K562 (cell line): ENCODE data around the gene PPP6C. TPM values are rescaled to one million over a fixed set of nuclear protein-coding genes. Genes with fewer than 3 reads are reported as not detected.

Experiments
- CBFB ChIP-seq: sonication (generic); formaldehyde crosslinking; IDR thresholded peaks from 2 replicates; pipeline ENCODE4 v1.4.0; 2020; ENCODE audit warnings: mild to moderate bottlenecking, missing genetic modification reagents
- CBX3 ChIP-seq, 2 experiments: IDR thresholded peaks; 1 replicate in 1 of 2; 2 replicates in 1 of 2; pipeline ENCODE4 v1.6.1; 2012; ENCODE audit warnings: inconsistent platforms in 2 of 2, low read length in 2 of 2, borderline replicate concordance in 1 of 2, control low read depth in 1 of 2
- FOXA1 ChIP-seq: fragments of 450-650 bp; IDR thresholded peaks from 2 replicates; pipeline ENCODE4 v1.6.1; 2016; ENCODE audit warnings: mild to moderate bottlenecking, borderline replicate concordance
- HEY1 ChIP-seq: fragments of 250-450 bp; sonication (Bioruptor Pico); IDR thresholded peaks from 2 replicates; pipeline ENCODE4 v1.5.0; 2020; ENCODE audit warnings: mild to moderate bottlenecking, moderate library complexity, borderline replicate concordance
- KLF10 ChIP-seq: fragments of 250-450 bp; sonication (Bioruptor Pico); IDR thresholded peaks from 2 replicates; pipeline ENCODE4 v1.6.1; 2021; ENCODE audit warnings: matching md5 sums
- MAFG ChIP-seq: fragments of 450-650 bp; conservative IDR thresholded peaks from 2 replicates; pipeline ENCODE4 v1.6.1; 2016; ENCODE audit warnings: missing genetic modification characterization, missing compliant biosample characterization
- MYBL2 ChIP-seq, 2 experiments: fragments of 450-650 bp in 1 of 2; sonication (generic) in 1 of 2; formaldehyde crosslinking in 1 of 2; IDR thresholded peaks; 2 replicates each; pipeline versions ENCODE4 v1.6.1 to v1.8.1; 2017 to 2022; ENCODE audit warnings: borderline replicate concordance in 1 of 2, inconsistent platforms in 1 of 2, low read depth in 1 of 2, mild to moderate bottlenecking in 1 of 2, missing genetic modification reagents in 1 of 2, moderate library complexity in 1 of 2
- NONO ChIP-seq, 2 experiments: fragments of 200-400 bp in 1 of 2; fragments of 450-650 bp in 1 of 2; formaldehyde crosslinking in 1 of 2; IDR thresholded peaks; 2 replicates each; pipeline ENCODE4 v1.6.1; 2017; ENCODE audit warnings: low read depth in 2 of 2, mild to moderate bottlenecking in 2 of 2, moderate library complexity in 2 of 2, low read length in 1 of 2
- SMARCA4 ChIP-seq: fragments of 450-650 bp; IDR thresholded peaks from 2 replicates; pipeline ENCODE4 v1.6.1; 2016
- SOX6 ChIP-seq: fragments of 450-650 bp; IDR thresholded peaks from 2 replicates; pipeline ENCODE4 v1.6.1; 2014; ENCODE audit warnings: mild to moderate bottlenecking
- SP2 ChIP-seq: IDR thresholded peaks from 2 replicates; pipeline ENCODE4 v1.6.1; 2011; ENCODE audit warnings: mild to moderate bottlenecking, low read depth, low read length, moderate library complexity; ENCODE audit not compliant: poor library complexity, severe bottlenecking; ENCODE audit errors: extremely low read depth
- TAF15 ChIP-seq: fragments of 200-400 bp; formaldehyde crosslinking; IDR thresholded peaks from 2 replicates; pipeline ENCODE4 v1.6.1; 2017; ENCODE audit warnings: mild to moderate bottlenecking, low read depth, low read length, moderate library complexity
- ZNF431 ChIP-seq: sonication (generic); formaldehyde crosslinking; IDR thresholded peaks from 2 replicates; pipeline ENCODE4 v1.8.0; 2022; ENCODE audit warnings: mild to moderate bottlenecking, missing genetic modification reagents
- ZNF507 ChIP-seq: conservative IDR thresholded peaks from 2 replicates; pipeline ENCODE4 v1.6.1; 2017; ENCODE audit warnings: missing genetic modification characterization, missing compliant biosample characterization
- polyA plus RNA-seq, 8 experiments: library from polyadenylated mRNA; depleted of rRNA in 4 of 8; stranded (reverse) in 5 of 8; unstranded in 3 of 8; fragments of >200 nt; fragmentation: Nextera tagmentation in 2 of 8; fragmentation: Illumina TruSeq in 1 of 8; extraction: Ambion mirVana in 2 of 8; extraction: Trizol in 1 of 8; gene quantifications; 2 replicates each; pipeline versions ENCODE4 v1.2.1 to v1.2.3, GENCODE V29; 2011 to 2014; ENCODE audit warnings: inconsistent platforms in 1 of 8, missing spikeins in 1 of 8
- total RNA-seq, 7 experiments: library from RNA; depleted of rRNA in 6 of 7; stranded (reverse); fragments of >200 nt in 6 of 7; fragmentation: Illumina TruSeq in 2 of 7; extraction: Trizol in 2 of 7; gene quantifications; 2 replicates each; pipeline versions ENCODE4 v1.2.1 to v1.2.3, GENCODE V29; 2011 to 2021; ENCODE audit warnings: low replicate concordance in 1 of 7
- TF ChIP-seq, protein P1 (sequence below): sonication (generic); formaldehyde crosslinking; IDR thresholded peaks from 2 replicates; pipeline ENCODE4 v1.8.0; 2022; ENCODE audit warnings: mild to moderate bottlenecking, missing genetic modification reagents, borderline replicate concordance
- TF ChIP-seq, protein P2 (sequence below): IDR thresholded peaks from 2 replicates; pipeline ENCODE4 v1.6.1; 2012; ENCODE audit warnings: low read depth, low read length, improper control_type of control experiment, borderline replicate concordance
- TF ChIP-seq, protein P3 (sequence below): sonication (generic); formaldehyde crosslinking; IDR thresholded peaks from 2 replicates; pipeline ENCODE4 v1.5.0; 2020; ENCODE audit warnings: missing genetic modification reagents
- TF ChIP-seq, protein P4 (sequence below): sonication (generic); formaldehyde crosslinking; IDR thresholded peaks from 2 replicates; pipeline ENCODE4 v1.8.1; 2023; ENCODE audit warnings: mild to moderate bottlenecking, missing genetic modification reagents

PPP6C gene
- total and polyA plus RNA-seq, 9 of the 15 experiments (the other 6 are each of a cell fraction or from before 2014, with no cell fraction given), result 18.8 to 44.8 (median 38.3) TPM

DNA sequence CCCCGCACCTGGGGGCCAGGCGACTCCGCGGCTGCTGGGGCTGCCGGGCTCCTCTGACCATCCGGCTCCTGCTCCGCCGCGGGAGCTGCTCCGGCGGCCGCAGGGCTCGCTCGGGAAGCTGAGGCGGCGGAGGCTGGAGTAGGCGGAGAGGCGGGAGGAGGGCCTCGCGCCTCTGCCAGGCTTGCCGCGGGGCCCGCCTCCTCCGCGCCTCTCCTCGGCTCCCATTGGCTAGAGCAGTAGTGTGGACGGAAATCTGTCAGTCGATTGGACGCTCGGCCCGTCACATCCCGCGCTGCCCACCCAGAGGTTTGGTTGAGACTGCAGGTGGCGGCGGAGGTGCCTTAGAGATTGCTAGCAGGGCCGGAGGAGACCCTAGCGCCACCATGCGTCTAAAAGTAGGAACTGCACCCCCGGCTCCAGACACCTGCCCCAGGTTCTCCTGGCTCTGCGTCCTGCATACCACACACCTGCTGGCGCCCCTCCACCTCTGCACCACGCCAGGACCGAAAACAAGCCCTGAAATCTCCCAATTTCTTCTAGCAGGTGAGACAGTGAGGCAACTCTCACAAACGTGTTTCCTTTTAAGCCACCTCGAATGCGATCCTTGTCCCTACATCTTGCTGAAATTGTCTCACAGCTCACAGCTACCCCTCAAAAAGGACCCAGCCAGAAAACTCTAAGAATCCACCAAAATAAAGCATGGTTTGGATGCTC lies 46.1 kb downstream of the PPP6C start, which contains the start of gene SCAI (continued):
- TF ChIP-seq, protein P1, sequence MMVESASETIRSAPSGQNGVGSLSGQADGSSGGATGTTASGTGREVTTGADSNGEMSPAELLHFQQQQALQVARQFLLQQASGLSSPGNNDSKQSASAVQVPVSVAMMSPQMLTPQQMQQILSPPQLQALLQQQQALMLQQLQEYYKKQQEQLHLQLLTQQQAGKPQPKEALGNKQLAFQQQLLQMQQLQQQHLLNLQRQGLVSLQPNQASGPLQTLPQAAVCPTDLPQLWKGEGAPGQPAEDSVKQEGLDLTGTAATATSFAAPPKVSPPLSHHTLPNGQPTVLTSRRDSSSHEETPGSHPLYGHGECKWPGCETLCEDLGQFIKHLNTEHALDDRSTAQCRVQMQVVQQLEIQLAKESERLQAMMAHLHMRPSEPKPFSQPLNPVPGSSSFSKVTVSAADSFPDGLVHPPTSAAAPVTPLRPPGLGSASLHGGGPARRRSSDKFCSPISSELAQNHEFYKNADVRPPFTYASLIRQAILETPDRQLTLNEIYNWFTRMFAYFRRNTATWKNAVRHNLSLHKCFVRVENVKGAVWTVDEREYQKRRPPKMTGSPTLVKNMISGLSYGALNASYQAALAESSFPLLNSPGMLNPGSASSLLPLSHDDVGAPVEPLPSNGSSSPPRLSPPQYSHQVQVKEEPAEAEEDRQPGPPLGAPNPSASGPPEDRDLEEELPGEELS (CRISPR knock-in tag), result no peak
- TF ChIP-seq FOXA1 (no peak), TAF15 (no peak), HEY1 (CRISPR knock-in tag) (no peak), CBX3 (IDR thresholded peaks at IDR 0.05; ENCODE audit: borderline replicate concordance in 1 of 2, low read length in 2 of 2) (peak in 1 of 2 experiments; percentile 71; a peak in 1 of 3 replicates), KLF10 (CRISPR knock-in tag) (no peak), CBFB (CRISPR knock-in tag) (no peak), SOX6 (peak; percentile 52), SP2 (peak; percentile 92), ZNF431 (CRISPR knock-in tag) (no peak), SMARCA4 (no peak), MAFG (tag) (no peak), MYBL2 (IDR thresholded peaks at IDR 0.05; ENCODE audit: low read depth) (no peak), MYBL2 (CRISPR knock-in tag; IDR thresholded peaks at IDR 0.05; ENCODE audit: borderline replicate concordance) (no peak), NONO (IDR thresholded peaks at IDR 0.05; ENCODE audit: low read depth in 2 of 2, low read length in 1 of 2) (no peak), ZNF507 (tag) (no peak)
- TF ChIP-seq, protein P2, sequence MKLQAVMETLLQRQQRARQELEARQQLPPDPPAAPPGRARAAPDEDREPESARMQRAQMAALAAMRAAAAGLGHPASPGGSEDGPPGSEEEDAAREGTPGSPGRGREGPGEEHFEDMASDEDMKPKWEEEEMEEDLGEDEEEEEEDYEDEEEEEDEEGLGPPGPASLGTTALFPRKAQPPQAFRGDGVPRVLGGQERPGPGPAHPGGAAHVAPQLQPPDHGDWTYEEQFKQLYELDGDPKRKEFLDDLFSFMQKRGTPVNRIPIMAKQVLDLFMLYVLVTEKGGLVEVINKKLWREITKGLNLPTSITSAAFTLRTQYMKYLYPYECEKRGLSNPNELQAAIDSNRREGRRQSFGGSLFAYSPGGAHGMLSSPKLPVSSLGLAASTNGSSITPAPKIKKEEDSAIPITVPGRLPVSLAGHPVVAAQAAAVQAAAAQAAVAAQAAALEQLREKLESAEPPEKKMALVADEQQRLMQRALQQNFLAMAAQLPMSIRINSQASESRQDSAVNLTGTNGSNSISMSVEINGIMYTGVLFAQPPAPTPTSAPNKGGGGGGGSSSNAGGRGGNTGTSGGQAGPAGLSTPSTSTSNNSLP, result no peak
- TF ChIP-seq, protein P3, sequence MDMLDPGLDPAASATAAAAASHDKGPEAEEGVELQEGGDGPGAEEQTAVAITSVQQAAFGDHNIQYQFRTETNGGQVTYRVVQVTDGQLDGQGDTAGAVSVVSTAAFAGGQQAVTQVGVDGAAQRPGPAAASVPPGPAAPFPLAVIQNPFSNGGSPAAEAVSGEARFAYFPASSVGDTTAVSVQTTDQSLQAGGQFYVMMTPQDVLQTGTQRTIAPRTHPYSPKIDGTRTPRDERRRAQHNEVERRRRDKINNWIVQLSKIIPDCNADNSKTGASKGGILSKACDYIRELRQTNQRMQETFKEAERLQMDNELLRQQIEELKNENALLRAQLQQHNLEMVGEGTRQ, result no peak
- TF ChIP-seq, protein P4, sequence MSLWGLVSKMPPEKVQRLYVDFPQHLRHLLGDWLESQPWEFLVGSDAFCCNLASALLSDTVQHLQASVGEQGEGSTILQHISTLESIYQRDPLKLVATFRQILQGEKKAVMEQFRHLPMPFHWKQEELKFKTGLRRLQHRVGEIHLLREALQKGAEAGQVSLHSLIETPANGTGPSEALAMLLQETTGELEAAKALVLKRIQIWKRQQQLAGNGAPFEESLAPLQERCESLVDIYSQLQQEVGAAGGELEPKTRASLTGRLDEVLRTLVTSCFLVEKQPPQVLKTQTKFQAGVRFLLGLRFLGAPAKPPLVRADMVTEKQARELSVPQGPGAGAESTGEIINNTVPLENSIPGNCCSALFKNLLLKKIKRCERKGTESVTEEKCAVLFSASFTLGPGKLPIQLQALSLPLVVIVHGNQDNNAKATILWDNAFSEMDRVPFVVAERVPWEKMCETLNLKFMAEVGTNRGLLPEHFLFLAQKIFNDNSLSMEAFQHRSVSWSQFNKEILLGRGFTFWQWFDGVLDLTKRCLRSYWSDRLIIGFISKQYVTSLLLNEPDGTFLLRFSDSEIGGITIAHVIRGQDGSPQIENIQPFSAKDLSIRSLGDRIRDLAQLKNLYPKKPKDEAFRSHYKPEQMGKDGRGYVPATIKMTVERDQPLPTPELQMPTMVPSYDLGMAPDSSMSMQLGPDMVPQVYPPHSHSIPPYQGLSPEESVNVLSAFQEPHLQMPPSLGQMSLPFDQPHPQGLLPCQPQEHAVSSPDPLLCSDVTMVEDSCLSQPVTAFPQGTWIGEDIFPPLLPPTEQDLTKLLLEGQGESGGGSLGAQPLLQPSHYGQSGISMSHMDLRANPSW (CRISPR knock-in tag), result no peak
